KG1 (cell line): ENCODE results near the gene ZNF618.

Experiments used
- DNase-seq: peaks from one replicate; lab custom pipeline; 2025; lab: John Stamatoyannopoulos, UW

The ZNF618 gene

GRCh38 chr9:113934829-113935676 lies 58.9 kb downstream of the ZNF618 start:
- no peak for DNase-seq

- DNase-seq, result no peak
Measured at GRCh38 chr9:113935677-113936380, 59.7 kb downstream of the ZNF618 start.

DNA sequence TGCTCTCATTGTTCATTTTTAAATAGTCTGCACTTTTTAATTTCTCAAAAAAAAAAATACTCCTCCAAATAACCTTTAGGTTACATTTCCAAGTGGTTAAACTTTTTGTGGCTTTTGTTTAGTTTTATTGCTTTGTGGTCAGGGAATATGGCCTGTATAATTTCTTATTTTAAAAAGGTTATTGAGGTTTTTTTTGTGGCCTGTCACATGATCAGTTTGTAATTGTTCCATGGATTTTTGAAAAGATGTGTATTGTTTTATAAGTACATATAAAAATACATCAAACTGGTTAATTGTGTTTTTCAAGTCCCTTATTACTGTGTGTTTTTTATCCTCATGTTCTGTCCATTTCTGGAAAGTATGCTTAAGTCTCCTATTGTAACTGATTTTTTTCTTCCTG lies 64.0 kb downstream of the ZNF618 start:
- no peak for DNase-seq

DNA sequence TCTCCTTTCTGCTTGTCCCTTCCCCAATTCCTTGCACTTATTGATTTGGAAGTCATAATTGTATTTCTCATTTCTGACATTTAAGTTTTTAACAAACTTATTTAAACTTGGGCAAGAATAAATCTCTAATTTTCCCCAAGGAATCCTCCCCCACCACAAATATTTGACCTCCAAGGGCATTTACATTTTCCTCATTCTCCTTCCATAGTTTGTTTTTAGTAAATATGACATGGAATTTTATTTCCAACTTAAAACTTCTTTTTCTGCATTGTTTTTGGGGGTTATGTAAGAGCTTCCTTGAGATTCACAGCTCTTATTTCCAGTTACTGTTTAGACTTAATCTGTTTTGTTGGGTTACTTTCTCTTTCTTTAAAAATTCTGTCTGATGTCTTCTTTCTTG lies 64.9 kb downstream of the ZNF618 start:
- DNase-seq, result no peak

DNA sequence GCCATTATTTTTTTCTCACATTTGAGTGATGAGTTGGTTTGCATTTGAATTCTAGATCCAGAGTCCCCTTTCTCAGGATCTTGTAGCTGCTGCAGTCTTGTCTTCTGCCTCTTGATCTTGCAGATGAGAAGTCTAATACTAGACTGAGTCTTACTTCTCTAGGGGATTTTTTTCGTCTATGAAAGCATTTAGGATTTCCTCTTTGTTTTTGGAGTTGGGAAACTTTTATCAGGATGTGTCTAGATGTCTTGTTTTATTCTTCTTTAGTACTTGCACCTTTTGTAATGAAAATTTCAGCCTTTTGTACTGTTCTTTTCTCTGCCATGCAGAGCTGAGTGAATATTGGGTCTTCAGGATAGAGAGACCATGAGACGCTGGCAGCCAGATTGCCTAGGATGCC lies 65.4 kb downstream of the ZNF618 start:
- DNase-seq, result no peak

GRCh38 chr9:113943112-113944009 lies 67.3 kb downstream of the ZNF618 start:
- no peak for DNase-seq

GRCh38 chr9:113945784-113946183 lies 69.7 kb downstream of the ZNF618 start:
- no peak for DNase-seq

DNA sequence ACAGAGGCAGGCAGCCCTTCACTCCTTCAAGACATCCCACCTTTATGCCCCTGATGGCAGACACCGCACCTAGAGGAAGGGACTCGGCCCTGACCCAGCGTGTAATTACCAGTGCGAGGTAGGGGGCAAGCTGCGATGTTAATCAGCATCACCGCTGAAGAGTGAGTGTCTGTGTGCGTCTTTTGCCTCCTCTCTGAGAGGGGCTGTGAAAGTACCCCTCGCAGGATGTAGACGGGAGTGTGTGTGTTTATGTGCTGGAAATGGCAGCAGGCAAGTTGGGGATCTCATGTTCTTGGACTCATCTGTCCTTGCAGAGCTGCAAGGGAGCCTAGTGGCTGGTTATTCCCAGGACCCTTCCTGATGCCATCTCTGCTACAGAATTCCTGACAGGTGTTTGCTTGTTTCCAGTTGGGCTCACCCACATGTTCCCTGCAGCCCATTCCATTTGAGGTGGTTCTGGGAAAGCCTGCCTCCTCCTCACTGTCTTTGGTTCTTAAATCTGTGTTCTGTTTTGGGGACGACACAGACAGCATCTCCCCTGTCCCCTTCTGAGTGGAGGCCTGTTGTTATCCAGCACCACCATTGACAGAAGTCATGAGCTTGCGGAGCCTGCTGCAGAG lies 70.5 kb downstream of the ZNF618 start:
- DNase-seq, result no peak

GRCh38 chr9:113947941-113948340 lies 71.8 kb downstream of the ZNF618 start:
- no peak for DNase-seq

- no peak for DNase-seq
Measured at GRCh38 chr9:113948891-113949570, 72.9 kb downstream of the ZNF618 start.

DNA sequence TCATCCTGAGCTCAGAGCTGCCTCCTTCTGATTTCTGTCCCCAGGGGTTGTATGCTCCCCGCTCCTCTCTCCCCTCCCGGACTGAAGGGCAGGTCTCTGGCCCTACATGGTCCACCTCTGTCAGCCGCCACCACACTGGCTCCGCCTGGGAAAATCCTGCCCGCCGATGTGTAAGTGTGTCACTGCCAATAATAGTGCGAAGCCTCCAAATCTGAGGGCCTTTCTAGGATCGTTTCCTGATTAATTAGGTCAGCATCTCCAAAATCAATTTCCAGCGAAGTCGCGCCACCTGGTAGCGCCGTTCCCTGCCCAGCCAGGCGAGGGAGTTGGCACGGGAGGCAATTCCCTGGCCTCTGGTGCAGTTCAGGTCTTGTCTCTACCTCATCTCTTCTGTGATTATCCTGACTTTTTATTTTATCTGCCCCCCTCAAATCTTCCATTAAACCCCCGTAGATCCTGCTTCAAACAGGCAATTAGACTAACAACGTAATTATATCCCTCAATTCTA lies 73.5 kb downstream of the ZNF618 start:
- DNase-seq, result no peak

GRCh38 chr9:113950195-113951031 lies 74.3 kb downstream of the ZNF618 start:
- DNase-seq, result no peak

GRCh38 chr9:113951032-113951372 lies 74.9 kb downstream of the ZNF618 start:
- no peak for DNase-seq

DNA sequence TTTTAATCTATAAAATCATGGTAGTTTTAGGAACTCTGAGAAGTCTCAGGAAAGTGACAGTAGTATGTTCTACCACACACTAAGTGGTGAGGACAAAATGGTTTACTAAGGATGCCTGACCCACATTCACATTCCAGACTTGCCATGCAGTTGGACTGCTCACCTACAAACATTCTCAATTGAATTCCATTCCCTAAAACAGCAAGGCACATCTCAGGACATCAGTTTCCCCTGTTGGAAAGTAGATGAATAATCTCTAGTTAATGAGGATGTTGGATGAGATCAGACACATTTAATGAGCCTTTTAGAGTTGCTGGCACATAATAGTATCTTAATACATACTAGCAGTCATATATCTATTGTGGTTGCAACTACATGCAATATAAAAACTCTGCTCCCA lies 76.6 kb downstream of the ZNF618 start:
- DNase-seq, result no peak

DNA sequence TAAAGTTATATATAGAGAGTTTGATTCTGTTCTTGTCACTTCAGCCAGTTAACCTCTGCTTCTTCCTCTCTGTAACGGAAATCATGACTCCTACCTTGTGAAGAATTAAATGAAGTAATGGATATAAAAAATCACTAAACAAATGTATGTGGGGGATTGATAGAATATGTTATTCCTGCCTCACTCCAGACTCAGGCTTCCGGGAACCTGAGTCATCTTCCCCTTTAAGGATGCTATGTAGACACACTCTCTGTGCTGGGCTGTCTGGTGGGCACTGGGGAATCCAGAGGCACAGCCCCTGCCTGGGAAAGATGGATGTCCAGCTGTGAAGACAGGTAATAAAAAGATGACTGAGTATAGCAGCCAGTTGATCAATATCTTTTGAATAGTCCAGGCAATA lies 77.4 kb downstream of the ZNF618 start:
- DNase-seq, result no peak

DNA sequence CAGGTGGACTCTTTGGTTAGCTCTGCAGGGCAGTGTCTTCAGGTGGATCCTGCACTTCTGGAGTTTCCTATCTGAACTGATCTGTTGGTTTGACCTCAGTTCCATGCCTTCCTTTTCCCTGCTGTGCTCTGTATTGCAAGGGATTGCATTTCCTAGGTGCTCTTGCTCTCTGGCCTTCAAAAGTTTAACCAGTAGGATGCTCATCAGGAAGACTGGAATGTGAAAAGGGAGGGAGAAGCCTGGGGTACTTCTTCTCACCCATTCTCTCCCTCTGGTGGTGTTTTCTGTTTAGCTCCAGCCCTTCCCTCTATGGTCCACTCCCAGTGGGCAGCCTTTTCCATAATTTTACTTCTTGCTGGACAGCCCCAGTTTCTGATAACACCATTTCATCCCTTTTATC lies 78.5 kb downstream of the ZNF618 start:
- DNase-seq, result no peak

DNA sequence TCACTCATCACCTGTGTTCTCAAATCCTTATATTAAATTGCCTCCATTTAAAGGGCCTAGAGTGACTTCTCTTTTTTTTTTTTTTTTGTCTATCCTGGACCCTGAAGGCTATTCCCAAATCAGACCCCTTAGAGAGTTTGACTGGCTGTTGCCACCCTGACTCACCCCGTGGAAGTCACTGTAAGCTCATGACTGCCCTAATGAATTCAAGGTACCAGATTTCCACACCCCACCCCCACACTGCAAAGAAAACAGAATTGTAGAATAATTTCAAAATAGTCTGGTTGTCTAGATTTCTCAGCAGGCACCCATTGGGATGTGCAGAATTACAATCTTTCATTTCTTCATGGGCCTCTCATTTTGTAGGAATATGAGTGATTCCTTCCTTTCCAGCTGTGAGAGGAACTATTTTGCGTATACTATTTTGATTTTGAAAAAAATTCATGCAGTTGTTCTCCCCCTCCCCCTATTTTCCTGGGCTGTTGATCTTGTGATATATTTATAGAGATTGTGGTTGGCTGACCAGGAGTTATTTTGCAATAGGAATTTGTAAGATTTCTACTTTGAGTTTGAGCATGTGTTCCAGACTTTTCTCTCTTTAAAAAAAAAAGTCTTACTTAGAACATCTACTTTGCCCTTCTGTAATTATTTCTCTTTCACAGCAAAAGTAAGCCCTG lies 79.1 kb downstream of the ZNF618 start:
- DNase-seq, result no peak

DNA sequence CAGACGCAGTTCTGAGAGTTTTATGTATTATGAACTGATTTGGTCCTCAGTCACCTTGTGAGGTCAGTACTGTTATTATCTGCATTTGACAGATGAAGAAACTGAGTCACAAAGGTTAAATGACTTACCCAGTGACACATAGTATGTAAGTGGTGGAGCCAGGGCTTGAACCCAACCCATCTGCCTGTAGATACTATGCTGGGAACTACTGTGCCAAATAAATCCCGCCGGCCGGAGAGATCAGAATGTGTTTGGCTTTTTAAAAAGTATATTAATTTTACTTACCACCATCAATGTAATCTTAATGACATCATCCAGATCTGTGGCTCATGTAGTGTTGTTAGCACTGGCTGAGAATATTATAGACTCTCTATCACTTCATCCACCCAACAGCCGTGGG lies 80.8 kb downstream of the ZNF618 start:
- DNase-seq, result no peak

DNA sequence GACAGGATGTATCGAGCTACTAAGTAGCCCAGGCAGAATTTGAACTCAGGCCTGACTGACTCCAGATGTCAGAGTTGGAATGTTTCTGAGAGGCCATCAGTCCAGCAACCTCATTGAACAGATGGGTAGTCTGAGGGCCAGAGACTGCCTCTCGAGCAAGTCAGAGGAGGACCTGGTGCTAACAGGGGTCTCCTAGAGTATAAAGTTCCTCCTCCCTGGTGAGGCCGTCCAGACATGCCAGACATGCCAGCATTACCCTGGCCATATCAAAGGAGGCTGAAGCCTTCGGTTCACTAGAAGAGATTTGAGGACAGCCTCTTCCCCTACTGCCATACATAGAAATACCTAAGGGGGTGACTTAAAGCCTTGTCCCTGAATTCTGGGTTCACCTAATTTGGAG lies 81.2 kb downstream of the ZNF618 start:
- DNase-seq, result no peak

GRCh38 chr9:113957821-113958341 lies 81.8 kb downstream of the ZNF618 start:
- DNase-seq, result no peak
